Mesenchymal stem cell (in vitro differentiated cells and primary cell): ENCODE data around the gene ADGRL3.

Source experiments
- DNase-seq: peaks from one replicate; pipeline ENCODE4 v3.0.0-alpha.2; 2013
- H2AFZ ChIP-seq: one replicate; pipeline ENCODE4 v1.6.1; 2013; ENCODE audit warnings: low read depth, mild to moderate bottlenecking, control low read depth, inconsistent platforms, low read length, moderate library complexity
- H2AK5ac ChIP-seq: 2 replicates; pipeline ENCODE4 v1.6.1; 2013; ENCODE audit warnings: low read length, moderate library complexity, mild to moderate bottlenecking, inconsistent platforms; ENCODE audit not compliant: severe bottlenecking
- H2BK120ac ChIP-seq: one replicate; pipeline ENCODE4 v1.6.1; 2013; ENCODE audit warnings: low read depth, mild to moderate bottlenecking, inconsistent platforms, low read length, moderate library complexity
- H2BK12ac ChIP-seq, 2 experiments: one replicate each; pipeline ENCODE4 v1.6.1; 2013; ENCODE audit warnings: inconsistent platforms in 2 of 2, low read length in 2 of 2, mild to moderate bottlenecking in 2 of 2, moderate library complexity in 2 of 2, control low read depth in 1 of 2
- H2BK15ac ChIP-seq: one replicate; pipeline ENCODE4 v1.6.1; 2013; ENCODE audit warnings: mild to moderate bottlenecking, low read depth, inconsistent platforms; ENCODE audit not compliant: poor library complexity, severe bottlenecking
- H2BK5ac ChIP-seq: 2 replicates; pipeline ENCODE4 v1.6.1; 2013; ENCODE audit warnings: low read depth, mild to moderate bottlenecking, low read length, control low read depth, inconsistent platforms; ENCODE audit not compliant: poor library complexity, severe bottlenecking
- H3K14ac ChIP-seq, 2 experiments: one replicate each; pipeline ENCODE4 v1.6.1; 2013; ENCODE audit warnings: inconsistent platforms in 2 of 2, low read length in 2 of 2, control low read depth in 1 of 2, mild to moderate bottlenecking in 1 of 2, moderate library complexity in 1 of 2
- H3K18ac ChIP-seq, 2 experiments: one replicate each; pipeline ENCODE4 v1.6.1; 2013; ENCODE audit warnings: inconsistent platforms in 2 of 2, low read length in 2 of 2, control low read depth in 1 of 2, low read depth in 1 of 2, mild to moderate bottlenecking in 1 of 2
- H3K23ac ChIP-seq, 2 experiments: one replicate each; pipeline ENCODE4 v1.6.1; 2013; ENCODE audit warnings: inconsistent platforms in 2 of 2, low read length in 2 of 2, mild to moderate bottlenecking in 2 of 2, moderate library complexity in 2 of 2, control low read depth in 1 of 2
- H3K27ac ChIP-seq: 2 replicates; pipeline ENCODE4 v1.5.1; 2013; ENCODE audit warnings: mild to moderate bottlenecking, moderate library complexity, low read length, control low read depth, inconsistent platforms; ENCODE audit not compliant: poor library complexity, severe bottlenecking
- H3K27me3 ChIP-seq, 2 experiments: 2 replicates each; pipeline versions ENCODE4 v1.6.1 to v1.7.0; 2013; ENCODE audit warnings: low read length in 2 of 2, mild to moderate bottlenecking in 2 of 2, moderate library complexity in 2 of 2, control low read depth in 1 of 2, inconsistent platforms in 1 of 2; ENCODE audit not compliant: control insufficient read depth in 1 of 2, insufficient read depth in 1 of 2
- H3K36me3 ChIP-seq, 2 experiments: 2 replicates each; pipeline versions ENCODE4 v1.6.1 to v1.7.0; 2013; ENCODE audit warnings: low read length in 2 of 2, control low read depth in 1 of 2, inconsistent platforms in 1 of 2, low read depth in 1 of 2, mild to moderate bottlenecking in 1 of 2; ENCODE audit not compliant: insufficient read depth in 2 of 2, control insufficient read depth in 1 of 2
- H3K4ac ChIP-seq, 2 experiments: one replicate each; pipeline ENCODE4 v1.6.1; 2013; ENCODE audit warnings: inconsistent platforms in 2 of 2, low read length in 2 of 2, mild to moderate bottlenecking in 2 of 2, moderate library complexity in 2 of 2, control low read depth in 1 of 2, low read depth in 1 of 2
- H3K4me1 ChIP-seq: 2 replicates; pipeline ENCODE4 v1.6.1; 2013; ENCODE audit warnings: low read depth, low read length, control low read depth; ENCODE audit not compliant: control insufficient read depth, insufficient read depth
- H3K4me2 ChIP-seq: 2 replicates; pipeline ENCODE4 v1.6.1; 2013; ENCODE audit warnings: low read length, mild to moderate bottlenecking, inconsistent platforms; ENCODE audit not compliant: poor library complexity, severe bottlenecking
- H3K4me3 ChIP-seq, 2 experiments: 2 replicates each; pipeline versions ENCODE4 v1.5.1 to v1.7.0; 2013; ENCODE audit warnings: low read length in 2 of 2, mild to moderate bottlenecking in 2 of 2, control low read depth in 1 of 2, low read depth in 1 of 2; ENCODE audit not compliant: insufficient read depth in 1 of 2
- H3K79me1 ChIP-seq: replicated peaks from 2 replicates; pipeline ENCODE4 v1.6.1; 2013; ENCODE audit warnings: mild to moderate bottlenecking, control low read depth, low read length, inconsistent platforms; ENCODE audit not compliant: poor library complexity, severe bottlenecking
- H3K9ac ChIP-seq: 2 replicates; pipeline ENCODE4 v1.7.0; 2013; ENCODE audit warnings: mild to moderate bottlenecking, low read length, moderate library complexity
- H3K9me3 ChIP-seq: 2 replicates; pipeline ENCODE4 v1.7.0; 2013; ENCODE audit warnings: mild to moderate bottlenecking, low read length; ENCODE audit not compliant: control insufficient read depth
- H4K8ac ChIP-seq: one replicate; pipeline ENCODE4 v1.6.1; 2013; ENCODE audit warnings: inconsistent platforms, mild to moderate bottlenecking, low read length, moderate library complexity
- H4K91ac ChIP-seq: one replicate; pipeline ENCODE4 v1.6.1; 2013; ENCODE audit warnings: mild to moderate bottlenecking, low read length, inconsistent platforms
- WGBS: methylation state at CpG from one replicate; pipeline ENCODE4 v1.1.7; 2013; ENCODE audit warnings: mixed read lengths; 5-methylcytosine and 5-hydroxymethylcytosine counted together

Gene ADGRL3

DNA sequence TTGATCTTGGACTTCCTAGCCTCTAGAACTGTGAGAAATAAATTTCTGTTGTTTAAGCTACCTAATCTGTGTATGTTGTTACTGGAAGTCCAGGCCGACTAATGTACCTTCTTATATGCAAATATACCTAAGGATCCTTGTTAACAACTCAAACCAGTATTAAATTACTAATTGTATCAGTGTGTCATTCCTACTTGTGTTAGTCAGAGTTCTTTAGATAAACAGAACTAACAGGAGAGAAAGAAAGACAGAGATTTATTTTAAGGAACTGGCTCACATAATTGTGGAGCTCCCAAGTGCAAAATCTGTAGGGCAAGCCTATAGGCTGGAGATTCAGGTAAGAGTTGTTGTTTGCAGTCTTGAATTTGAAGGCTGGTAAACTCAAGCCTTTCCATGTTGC is 120.0 kb downstream of the ADGRL3 start:
- H3K4me3 ChIP-seq: no peak overlapping the region
- no peak overlapping the region for H2BK15ac ChIP-seq
- no peaks in the 10 kb centered on the region for H3K36me3 ChIP-seq
- no peaks in the 10 kb centered on the region for H3K79me1 ChIP-seq
- H3K27me3 ChIP-seq: no peaks in the 10 kb centered on the region
- peak; percentile 28 for DNase-seq
- H3K9me3 ChIP-seq: peaks cover 5% of the 10 kb centered on the region
- no peak overlapping the region for H3K4me2 ChIP-seq
- no peak overlapping the region for H2AFZ ChIP-seq
- no peak overlapping the region for H4K91ac ChIP-seq
- H2BK120ac ChIP-seq: no peak overlapping the region
- H2BK5ac ChIP-seq: no peak overlapping the region
- no peak overlapping the region for H3K23ac ChIP-seq
- H3K9ac ChIP-seq: no peak overlapping the region
- H3K27ac ChIP-seq: no peak overlapping the region
- no peak overlapping the region for H3K14ac ChIP-seq
- H4K8ac ChIP-seq: no peak overlapping the region
- no CpG with 5 or more reads among the region's 1 CpG for WGBS
- no peak overlapping the region for H3K18ac ChIP-seq
- H2AK5ac ChIP-seq: no peak overlapping the region
- no peak overlapping the region for H3K4ac ChIP-seq
- H2BK12ac ChIP-seq: no peak overlapping the region
- H3K4me1 ChIP-seq: no peaks in the 10 kb centered on the region

DNA sequence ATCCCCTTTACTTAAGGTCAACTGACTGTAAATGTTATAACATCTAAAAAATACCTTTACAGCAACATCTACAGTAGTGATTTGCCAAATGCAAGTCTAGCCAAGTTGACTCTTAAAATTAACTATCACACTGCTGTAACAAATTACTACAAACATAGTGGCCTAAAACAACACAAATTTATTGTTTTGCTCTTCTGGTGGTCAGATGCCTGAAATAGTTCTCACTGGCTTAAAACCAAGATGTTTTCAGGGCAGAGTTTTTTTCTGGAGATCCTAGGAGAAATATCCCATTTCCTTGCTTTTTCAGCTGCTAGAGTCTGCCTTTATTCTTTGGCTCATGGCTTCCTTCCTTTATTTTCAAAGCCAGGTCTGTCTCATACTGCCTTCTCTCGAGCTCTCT is 120.5 kb downstream of the ADGRL3 start:
- Histone ChIP-seq H3K4me1 (no peaks in the 10 kb centered on the region), H3K4me3 (no peak overlapping the region), H2BK5ac (no peak overlapping the region), H3K9ac (no peak overlapping the region), H4K8ac (no peak overlapping the region), H2BK12ac (no peak overlapping the region), H2BK120ac (no peak overlapping the region), H2AFZ (no peak overlapping the region), H4K91ac (no peak overlapping the region), H3K23ac (no peak overlapping the region), H3K18ac (no peak overlapping the region), H3K4me2 (no peak overlapping the region), H2BK15ac (no peak overlapping the region), H3K27ac (no peak overlapping the region), H2AK5ac (no peak overlapping the region), H3K79me1 (no peaks in the 10 kb centered on the region), H3K4ac (no peak overlapping the region), H3K36me3 (no peaks in the 10 kb centered on the region), H3K27me3 (no peaks in the 10 kb centered on the region), H3K14ac (no peak overlapping the region), H3K9me3 (peaks cover 5% of the 10 kb centered on the region)
- no peak for DNase-seq
- WGBS: 100% methylated on average over 1 of the region's 1 CpG

DNA sequence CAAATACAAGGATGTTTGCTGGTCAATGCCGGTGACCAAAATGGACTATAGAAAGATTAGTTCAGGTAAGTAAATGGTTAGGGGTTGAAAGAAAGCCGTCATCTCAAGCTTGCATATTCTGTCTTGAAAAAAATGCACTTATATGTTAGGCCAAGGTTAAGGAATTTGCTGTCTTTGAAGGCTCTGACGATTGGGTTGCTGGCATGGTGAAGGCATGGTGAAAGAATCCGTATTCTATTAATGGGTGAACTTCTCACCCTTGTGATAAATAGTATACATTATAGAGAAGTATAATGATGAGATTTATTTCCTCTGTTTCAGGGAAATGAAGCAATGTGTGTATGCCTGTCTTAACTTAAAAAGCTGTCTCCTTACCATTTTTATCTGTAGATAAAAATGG is 132.6 kb downstream of the ADGRL3 start:
- Histone ChIP-seq H2BK5ac (no peak overlapping the region), H3K4ac (no peak overlapping the region), H3K79me1 (no peaks in the 10 kb centered on the region), H3K4me1 (no peaks in the 10 kb centered on the region), H2AK5ac (no peak overlapping the region), H2BK15ac (no peak overlapping the region), H3K18ac (no peak overlapping the region), H3K23ac (no peak overlapping the region), H3K4me2 (no peak overlapping the region), H3K14ac (no peak overlapping the region), H3K9me3 (peaks cover 16% of the 10 kb centered on the region), H3K27me3 (no peaks in the 10 kb centered on the region), H4K91ac (no peak overlapping the region), H3K27ac (no peak overlapping the region), H3K4me3 (no peak overlapping the region), H2BK120ac (no peak overlapping the region), H4K8ac (no peak overlapping the region), H2BK12ac (no peak overlapping the region), H3K9ac (no peak overlapping the region), H3K36me3 (no peaks in the 10 kb centered on the region), H2AFZ (no peak overlapping the region)
- 73% methylated on average over 3 of the region's 4 CpGs for WGBS
- peak; percentile 18 for DNase-seq

DNA sequence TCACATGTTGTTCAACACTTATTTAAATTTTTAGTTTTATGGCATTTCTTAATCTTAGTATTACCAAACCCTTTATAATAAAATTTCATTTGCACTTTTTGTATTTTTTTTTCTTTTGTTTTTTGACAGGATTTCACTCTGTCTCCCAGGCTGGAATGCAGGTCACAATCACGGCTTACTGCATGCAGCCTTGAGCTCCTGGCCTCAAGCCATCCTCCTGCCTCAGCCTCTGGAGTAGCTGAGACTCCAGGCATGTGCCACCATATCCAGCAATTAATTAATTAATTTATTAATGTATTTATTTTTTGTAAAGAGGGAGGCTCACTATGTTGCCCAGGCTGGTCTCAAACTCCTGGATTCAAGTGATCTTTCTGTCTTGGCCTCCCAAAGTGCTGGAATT is 133.4 kb downstream of the ADGRL3 start:
- no peak overlapping the region for H3K14ac ChIP-seq
- no peak for DNase-seq
- H3K27ac ChIP-seq: no peak overlapping the region
- no peak overlapping the region for H3K23ac ChIP-seq
- H3K18ac ChIP-seq: no peak overlapping the region
- no peak overlapping the region for H3K9ac ChIP-seq
- no peaks in the 10 kb centered on the region for H3K4me1 ChIP-seq
- H3K4me2 ChIP-seq: no peak overlapping the region
- no peak overlapping the region for H2AK5ac ChIP-seq
- WGBS: 83% methylated on average over 1 of the region's 1 CpG
- no peak overlapping the region for H2AFZ ChIP-seq
- H3K9me3 ChIP-seq: peaks cover 10% of the 10 kb centered on the region
- H3K27me3 ChIP-seq: no peaks in the 10 kb centered on the region
- no peak overlapping the region for H3K4me3 ChIP-seq
- no peaks in the 10 kb centered on the region for H3K79me1 ChIP-seq
- H3K4ac ChIP-seq: no peak overlapping the region
- no peaks in the 10 kb centered on the region for H3K36me3 ChIP-seq
- no peak overlapping the region for H2BK120ac ChIP-seq
- H2BK15ac ChIP-seq: no peak overlapping the region
- no peak overlapping the region for H4K8ac ChIP-seq
- H4K91ac ChIP-seq: no peak overlapping the region
- no peak overlapping the region for H2BK12ac ChIP-seq
- H2BK5ac ChIP-seq: no peak overlapping the region
